Measurements from ENCODE around the gene WNT3A.

The WNT3A gene

DNA sequence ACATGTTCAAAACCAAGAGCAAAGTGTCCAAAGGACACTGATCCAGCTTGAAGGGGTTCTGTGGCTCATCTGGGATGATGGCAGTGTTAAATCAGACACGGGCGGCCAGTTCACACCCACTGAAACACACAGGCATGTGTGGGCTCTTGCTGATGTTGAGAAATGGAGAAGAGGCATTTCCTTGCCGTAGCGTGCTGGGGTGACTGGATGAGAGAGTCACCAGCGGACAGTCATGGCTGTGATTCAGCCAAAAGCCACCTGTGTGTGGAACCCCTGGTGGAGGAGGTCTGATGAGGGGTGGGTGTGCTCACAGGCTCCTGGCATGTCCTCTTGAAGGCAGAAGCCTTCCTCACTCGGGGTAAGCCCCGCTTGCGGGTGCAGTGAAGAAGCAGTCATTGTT lies 89.1 kb downstream of the WNT3A start:
- H3K4me3 ChIP-seq (ENCODE audit: low read depth, low read length): no peak overlapping the region
- no peak overlapping the region for H2AFZ ChIP-seq
- H3K36me3 ChIP-seq (ENCODE audit: control insufficient read depth, insufficient read depth, low read length): no peaks in the 10 kb centered on the region
- no peaks in the 10 kb centered on the region for H3K4me1 ChIP-seq
- H3K9ac ChIP-seq: no peak overlapping the region
- H3K79me2 ChIP-seq: peaks cover 54% of the 10 kb centered on the region
- no peak overlapping the region for H3K27ac ChIP-seq
- no peak overlapping the region for H3K4me2 ChIP-seq (ENCODE audit: low read length)
- TF ChIP-seq, protein P1, sequence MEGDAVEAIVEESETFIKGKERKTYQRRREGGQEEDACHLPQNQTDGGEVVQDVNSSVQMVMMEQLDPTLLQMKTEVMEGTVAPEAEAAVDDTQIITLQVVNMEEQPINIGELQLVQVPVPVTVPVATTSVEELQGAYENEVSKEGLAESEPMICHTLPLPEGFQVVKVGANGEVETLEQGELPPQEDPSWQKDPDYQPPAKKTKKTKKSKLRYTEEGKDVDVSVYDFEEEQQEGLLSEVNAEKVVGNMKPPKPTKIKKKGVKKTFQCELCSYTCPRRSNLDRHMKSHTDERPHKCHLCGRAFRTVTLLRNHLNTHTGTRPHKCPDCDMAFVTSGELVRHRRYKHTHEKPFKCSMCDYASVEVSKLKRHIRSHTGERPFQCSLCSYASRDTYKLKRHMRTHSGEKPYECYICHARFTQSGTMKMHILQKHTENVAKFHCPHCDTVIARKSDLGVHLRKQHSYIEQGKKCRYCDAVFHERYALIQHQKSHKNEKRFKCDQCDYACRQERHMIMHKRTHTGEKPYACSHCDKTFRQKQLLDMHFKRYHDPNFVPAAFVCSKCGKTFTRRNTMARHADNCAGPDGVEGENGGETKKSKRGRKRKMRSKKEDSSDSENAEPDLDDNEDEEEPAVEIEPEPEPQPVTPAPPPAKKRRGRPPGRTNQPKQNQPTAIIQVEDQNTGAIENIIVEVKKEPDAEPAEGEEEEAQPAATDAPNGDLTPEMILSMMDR (IDR thresholded peaks at IDR 0.05): no peak
- no peaks in the 10 kb centered on the region for H3K9me3 ChIP-seq (ENCODE audit: control insufficient read depth, low read length)
- no peaks in the 10 kb centered on the region for H3K27me3 ChIP-seq (ENCODE audit: control insufficient read depth, insufficient read depth, low read length)

DNA sequence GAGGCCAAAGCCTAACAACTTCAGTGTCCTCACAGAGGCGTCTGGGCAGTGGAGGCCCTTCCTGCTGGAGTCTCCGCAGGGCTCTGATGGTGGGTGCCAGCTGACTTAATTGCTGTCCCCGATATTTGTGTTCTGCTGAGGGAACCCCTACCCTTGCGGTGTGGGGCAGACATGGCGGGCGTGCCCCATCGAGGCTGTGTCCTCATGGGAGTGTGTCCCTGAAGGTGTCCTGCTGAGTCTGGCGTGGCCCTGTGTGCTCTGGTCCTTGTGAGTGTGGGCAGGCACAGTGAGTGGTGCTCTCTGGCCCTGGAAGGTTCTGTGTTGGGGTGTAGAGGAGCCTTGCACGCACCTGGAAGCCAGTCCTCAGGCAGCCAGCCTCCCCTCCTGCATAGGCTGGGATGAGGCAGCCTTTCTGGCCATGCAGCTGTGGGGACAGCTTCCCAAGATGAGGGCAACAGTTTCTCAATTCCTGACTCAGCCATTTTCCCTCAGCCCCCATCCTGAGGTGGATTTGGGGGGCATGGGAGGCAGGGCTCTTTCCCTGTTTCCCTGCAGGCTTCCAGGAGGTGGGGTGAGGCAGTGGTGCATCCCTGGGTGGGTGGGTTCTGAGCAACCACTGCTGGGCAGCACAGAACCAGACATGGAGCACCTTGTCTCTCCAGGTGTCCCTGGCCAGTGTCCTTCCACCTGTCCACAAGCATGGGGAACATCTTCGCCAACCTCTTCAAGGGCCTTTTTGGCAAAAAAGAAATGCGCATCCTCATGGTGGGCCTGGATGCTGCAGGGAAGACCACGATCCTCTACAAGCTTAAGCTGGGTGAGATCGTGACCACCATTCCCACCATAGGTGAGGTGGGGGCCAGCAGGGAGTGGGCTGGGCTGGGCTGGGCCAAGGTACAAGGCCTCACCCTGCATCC lies 89.9 kb downstream of the WNT3A start:
- Histone ChIP-seq H3K4me1 (no peaks in the 10 kb centered on the region), H3K36me3 (ENCODE audit: control insufficient read depth, insufficient read depth, low read length) (no peaks in the 10 kb centered on the region), H3K27ac (no peak overlapping the region), H3K9me3 (ENCODE audit: control insufficient read depth, low read length) (no peaks in the 10 kb centered on the region), H3K4me2 (ENCODE audit: low read length) (no peak overlapping the region), H3K27me3 (ENCODE audit: control insufficient read depth, insufficient read depth, low read length) (no peaks in the 10 kb centered on the region), H3K4me3 (ENCODE audit: low read depth, low read length) (no peak overlapping the region), H3K9ac (no peak overlapping the region), H3K79me2 (peaks cover 47% of the 10 kb centered on the region), H2AFZ (no peak overlapping the region)
- TF ChIP-seq, protein P1 (IDR thresholded peaks at IDR 0.05): no peak

DNA sequence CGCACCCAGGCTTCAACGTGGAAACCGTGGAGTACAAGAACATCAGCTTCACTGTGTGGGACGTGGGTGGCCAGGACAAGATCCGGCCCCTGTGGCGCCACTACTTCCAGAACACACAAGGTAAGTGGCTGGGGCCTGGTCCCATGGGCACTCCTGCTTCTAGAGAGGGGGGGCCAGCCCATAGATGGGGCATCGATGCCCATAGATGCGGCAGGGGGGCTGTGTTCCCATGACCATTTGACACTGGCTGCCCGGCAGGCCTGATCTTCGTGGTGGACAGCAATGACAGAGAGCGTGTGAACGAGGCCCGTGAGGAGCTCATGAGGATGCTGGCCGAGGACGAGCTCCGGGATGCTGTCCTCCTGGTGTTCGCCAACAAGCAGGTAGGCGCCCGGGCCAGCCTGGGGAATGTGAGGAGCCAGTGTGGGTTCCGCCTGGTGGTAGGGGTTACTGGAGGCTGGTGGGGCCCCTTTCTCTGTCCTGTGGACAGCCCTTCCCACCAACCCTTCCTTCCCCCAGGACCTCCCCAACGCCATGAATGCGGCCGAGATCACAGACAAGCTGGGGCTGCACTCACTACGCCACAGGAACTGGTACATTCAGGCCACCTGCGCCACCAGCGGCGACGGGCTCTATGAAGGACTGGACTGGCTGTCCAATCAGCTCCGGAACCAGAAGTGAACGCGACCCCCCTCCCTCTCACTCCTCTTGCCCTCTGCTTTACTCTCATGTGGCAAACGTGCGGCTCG lies 90.7 kb downstream of the WNT3A start:
- H3K79me2 ChIP-seq: peaks cover 39% of the 10 kb centered on the region
- TF ChIP-seq, protein P1 (IDR thresholded peaks at IDR 0.05): no peak
- no peaks in the 10 kb centered on the region for H3K27me3 ChIP-seq (ENCODE audit: control insufficient read depth, insufficient read depth, low read length)
- no peaks in the 10 kb centered on the region for H3K4me1 ChIP-seq
- no peaks in the 10 kb centered on the region for H3K36me3 ChIP-seq (ENCODE audit: control insufficient read depth, insufficient read depth, low read length)
- no peak overlapping the region for H3K4me3 ChIP-seq (ENCODE audit: low read depth, low read length)
- H3K27ac ChIP-seq: no peak overlapping the region
- no peak overlapping the region for H3K9ac ChIP-seq
- H3K9me3 ChIP-seq (ENCODE audit: control insufficient read depth, low read length): no peaks in the 10 kb centered on the region
- H2AFZ ChIP-seq: no peak overlapping the region
- H3K4me2 ChIP-seq (ENCODE audit: low read length): no peak overlapping the region

DNA sequence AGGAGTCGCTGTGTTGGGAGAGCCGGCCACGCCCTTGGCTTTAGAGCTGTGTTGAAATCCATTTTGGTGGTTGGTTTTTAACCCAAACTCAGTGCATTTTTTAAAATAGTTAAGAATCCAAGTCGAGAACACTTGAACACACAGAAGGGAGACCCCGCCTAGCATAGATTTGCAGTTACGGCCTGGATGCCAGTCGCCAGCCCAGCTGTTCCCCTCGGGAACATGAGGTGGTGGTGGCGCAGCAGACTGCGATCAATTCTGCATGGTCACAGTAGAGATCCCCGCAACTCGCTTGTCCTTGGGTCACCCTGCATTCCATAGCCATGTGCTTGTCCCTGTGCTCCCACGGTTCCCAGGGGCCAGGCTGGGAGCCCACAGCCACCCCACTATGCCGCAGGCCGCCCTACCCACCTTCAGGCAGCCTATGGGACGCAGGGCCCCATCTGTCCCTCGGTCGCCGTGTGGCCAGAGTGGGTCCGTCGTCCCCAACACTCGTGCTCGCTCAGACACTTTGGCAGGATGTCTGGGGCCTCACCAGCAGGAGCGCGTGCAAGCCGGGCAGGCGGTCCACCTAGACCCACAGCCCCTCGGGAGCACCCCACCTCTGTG lies 91.6 kb downstream of the WNT3A start:
- Histone ChIP-seq H3K9me3 (ENCODE audit: control insufficient read depth, low read length) (no peaks in the 10 kb centered on the region), H3K4me1 (no peaks in the 10 kb centered on the region), H3K79me2 (peaks cover 30% of the 10 kb centered on the region), H3K4me3 (ENCODE audit: low read depth, low read length) (no peak overlapping the region), H3K27ac (no peak overlapping the region), H3K4me2 (ENCODE audit: low read length) (no peak overlapping the region), H2AFZ (no peak overlapping the region), H3K27me3 (ENCODE audit: control insufficient read depth, insufficient read depth, low read length) (no peaks in the 10 kb centered on the region), H3K36me3 (ENCODE audit: control insufficient read depth, insufficient read depth, low read length) (no peaks in the 10 kb centered on the region), H3K9ac (no peak overlapping the region)
- TF ChIP-seq, protein P1 (IDR thresholded peaks at IDR 0.05): no peak

Data from parathyroid adenoma (tissue), 2 donors.